ENCODE data around the gene ZNF80.

ZNF80 gene

DNA sequence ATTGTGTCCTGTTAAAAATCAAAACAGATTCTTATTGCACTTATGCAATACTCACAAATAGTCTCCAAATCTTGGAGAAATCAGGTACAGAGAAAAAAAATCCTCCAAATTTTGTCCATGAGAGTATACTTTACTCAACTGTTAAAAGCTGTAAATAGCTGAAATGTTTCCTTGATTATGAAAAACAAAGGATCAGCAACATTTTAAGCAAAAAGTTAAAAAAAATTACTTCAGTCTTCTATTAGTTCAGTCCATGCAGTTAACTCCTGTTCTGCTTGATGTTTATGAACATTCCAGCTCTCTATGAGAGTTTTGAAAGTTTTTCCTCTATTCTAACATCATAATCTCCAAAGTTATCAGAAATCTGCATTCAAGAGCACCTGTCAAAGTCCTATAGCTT lies 22.8 kb upstream of the ZNF80 start:
- no peaks in the 10 kb centered on the region for H3K27me3 ChIP-seq (ENCODE audit: control insufficient read depth, low read length)
- H3K9me3 ChIP-seq (ENCODE audit: control insufficient read depth, insufficient read depth, low read length), result no peaks in the 10 kb centered on the region
- no peak overlapping the region for H3K4me3 ChIP-seq (ENCODE audit: low read length)
- H3K4me2 ChIP-seq (ENCODE audit: low read length), result no peak overlapping the region
- no peaks in the 10 kb centered on the region for H3K9me2 ChIP-seq (replicated peaks; ENCODE audit: control insufficient read depth, low read length)
- H4K20me1 ChIP-seq (ENCODE audit: control insufficient read depth, insufficient read depth, low read depth, low read length), result no peaks in the 10 kb centered on the region
- H3K4me1 ChIP-seq (ENCODE audit: control insufficient read depth, low read length), result no peaks in the 10 kb centered on the region
- TF ChIP-seq EZH2phosphoT487 (IDR thresholded peaks at IDR 0.05; ENCODE audit: borderline replicate concordance, low read length), result no peak
- TF ChIP-seq, protein P1, sequence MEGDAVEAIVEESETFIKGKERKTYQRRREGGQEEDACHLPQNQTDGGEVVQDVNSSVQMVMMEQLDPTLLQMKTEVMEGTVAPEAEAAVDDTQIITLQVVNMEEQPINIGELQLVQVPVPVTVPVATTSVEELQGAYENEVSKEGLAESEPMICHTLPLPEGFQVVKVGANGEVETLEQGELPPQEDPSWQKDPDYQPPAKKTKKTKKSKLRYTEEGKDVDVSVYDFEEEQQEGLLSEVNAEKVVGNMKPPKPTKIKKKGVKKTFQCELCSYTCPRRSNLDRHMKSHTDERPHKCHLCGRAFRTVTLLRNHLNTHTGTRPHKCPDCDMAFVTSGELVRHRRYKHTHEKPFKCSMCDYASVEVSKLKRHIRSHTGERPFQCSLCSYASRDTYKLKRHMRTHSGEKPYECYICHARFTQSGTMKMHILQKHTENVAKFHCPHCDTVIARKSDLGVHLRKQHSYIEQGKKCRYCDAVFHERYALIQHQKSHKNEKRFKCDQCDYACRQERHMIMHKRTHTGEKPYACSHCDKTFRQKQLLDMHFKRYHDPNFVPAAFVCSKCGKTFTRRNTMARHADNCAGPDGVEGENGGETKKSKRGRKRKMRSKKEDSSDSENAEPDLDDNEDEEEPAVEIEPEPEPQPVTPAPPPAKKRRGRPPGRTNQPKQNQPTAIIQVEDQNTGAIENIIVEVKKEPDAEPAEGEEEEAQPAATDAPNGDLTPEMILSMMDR (IDR thresholded peaks at IDR 0.05; ENCODE audit: low read depth, low read length, poor library complexity, severe bottlenecking), result no peak
- H3K79me2 ChIP-seq (ENCODE audit: control insufficient read depth, low read length), result no peaks in the 10 kb centered on the region
- H3K27ac ChIP-seq (ENCODE audit: low read depth, low read length), result no peak overlapping the region
- no peaks in the 10 kb centered on the region for H3F3A ChIP-seq (ENCODE audit: control insufficient read depth, insufficient read depth)
- no peaks in the 10 kb centered on the region for H3K36me3 ChIP-seq (ENCODE audit: control insufficient read depth, low read length)

DNA sequence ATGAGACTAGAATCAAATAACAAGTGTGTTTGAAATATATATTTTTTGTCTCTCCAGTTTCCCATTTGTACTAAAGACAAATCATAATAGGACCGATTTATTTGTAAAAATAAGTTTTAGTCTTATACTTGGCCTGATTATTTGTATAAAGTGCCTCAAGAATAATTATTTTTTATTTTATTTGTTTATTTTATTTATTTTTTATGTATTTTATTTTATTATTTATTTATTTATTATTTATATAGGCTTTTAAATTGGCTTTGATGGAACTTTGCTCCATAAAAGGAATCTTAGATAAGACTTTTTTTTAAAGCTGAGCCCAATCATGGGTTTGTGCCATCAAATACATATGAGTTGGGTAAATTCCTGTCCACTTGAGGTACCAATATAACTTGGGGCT lies 22.2 kb upstream of the ZNF80 start:
- Histone ChIP-seq H3K4me1 (ENCODE audit: control insufficient read depth, low read length) (no peaks in the 10 kb centered on the region), H3K9me2 (replicated peaks; ENCODE audit: control insufficient read depth, low read length) (no peaks in the 10 kb centered on the region), H3K79me2 (ENCODE audit: control insufficient read depth, low read length) (no peaks in the 10 kb centered on the region), H3F3A (ENCODE audit: control insufficient read depth, insufficient read depth) (no peaks in the 10 kb centered on the region), H4K20me1 (ENCODE audit: control insufficient read depth, insufficient read depth, low read depth, low read length) (no peaks in the 10 kb centered on the region), H3K4me2 (ENCODE audit: low read length) (no peak overlapping the region), H3K4me3 (ENCODE audit: low read length) (no peak overlapping the region), H3K9me3 (ENCODE audit: control insufficient read depth, insufficient read depth, low read length) (no peaks in the 10 kb centered on the region), H3K27me3 (ENCODE audit: control insufficient read depth, low read length) (no peaks in the 10 kb centered on the region), H3K36me3 (ENCODE audit: control insufficient read depth, low read length) (no peaks in the 10 kb centered on the region), H3K27ac (ENCODE audit: low read depth, low read length) (no peak overlapping the region)
- TF ChIP-seq, protein P1 (IDR thresholded peaks at IDR 0.05; ENCODE audit: low read depth, low read length, poor library complexity, severe bottlenecking), result no peak

DNA sequence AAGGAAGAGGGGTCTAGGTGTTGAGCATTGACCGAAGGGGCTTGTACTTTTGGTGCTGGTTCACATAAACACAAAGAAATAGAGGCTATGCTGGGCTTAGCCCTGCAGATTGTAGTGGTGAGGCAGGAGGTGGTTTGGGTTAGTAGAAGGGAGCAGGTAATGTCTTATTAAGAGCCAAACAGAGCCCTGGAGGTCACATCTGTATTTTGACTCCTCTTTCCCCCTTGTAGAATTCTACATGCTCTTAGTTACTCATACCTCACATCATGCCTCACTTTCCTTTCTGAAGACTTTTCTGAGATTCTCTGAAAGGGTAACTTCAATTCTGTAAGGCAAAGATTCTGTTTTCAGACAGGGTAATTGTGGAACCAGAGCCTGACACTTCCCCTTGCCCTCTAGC lies 16.1 kb upstream of the ZNF80 start:
- TF ChIP-seq, protein P1 (IDR thresholded peaks at IDR 0.05; ENCODE audit: low read depth, low read length, poor library complexity, severe bottlenecking), result no peak
- TF ChIP-seq EZH2phosphoT487 (IDR thresholded peaks at IDR 0.05; ENCODE audit: borderline replicate concordance, low read length), result no peak
- no peak overlapping the region for H3K4me2 ChIP-seq (ENCODE audit: low read length)

DNA sequence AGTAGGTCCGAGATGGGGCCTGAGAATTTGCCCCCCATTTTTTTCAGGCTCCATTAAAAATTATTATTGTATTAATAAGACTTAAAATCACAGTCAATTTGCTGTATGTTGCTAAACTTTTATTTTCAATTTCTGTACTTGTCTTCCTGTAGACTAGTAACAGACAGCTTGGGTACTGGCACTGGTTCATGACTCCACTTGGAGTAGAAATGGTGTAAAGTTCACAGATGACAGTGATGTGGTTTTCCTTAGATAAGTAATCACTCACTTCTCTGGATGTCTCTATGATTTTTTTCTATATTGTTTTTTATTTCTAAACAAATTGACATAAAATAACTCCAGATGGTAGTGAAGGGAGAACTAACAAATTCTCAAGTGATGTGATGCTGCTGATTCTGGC lies 15.6 kb upstream of the ZNF80 start:
- Histone ChIP-seq H3K9me2 (replicated peaks; ENCODE audit: control insufficient read depth, low read length) (no peaks in the 10 kb centered on the region), H4K20me1 (ENCODE audit: control insufficient read depth, insufficient read depth, low read depth, low read length) (no peaks in the 10 kb centered on the region), H3K27ac (ENCODE audit: low read depth, low read length) (no peak overlapping the region), H3K4me1 (ENCODE audit: control insufficient read depth, low read length) (no peaks in the 10 kb centered on the region), H3K27me3 (ENCODE audit: control insufficient read depth, low read length) (no peaks in the 10 kb centered on the region), H3F3A (ENCODE audit: control insufficient read depth, insufficient read depth) (no peaks in the 10 kb centered on the region), H3K36me3 (ENCODE audit: control insufficient read depth, low read length) (no peaks in the 10 kb centered on the region), H3K4me2 (ENCODE audit: low read length) (no peak overlapping the region), H3K79me2 (ENCODE audit: control insufficient read depth, low read length) (no peaks in the 10 kb centered on the region), H3K4me3 (ENCODE audit: low read length) (no peak overlapping the region), H3K9me3 (ENCODE audit: control insufficient read depth, insufficient read depth, low read length) (no peaks in the 10 kb centered on the region)
- TF ChIP-seq, protein P1 (IDR thresholded peaks at IDR 0.05; ENCODE audit: low read depth, low read length, poor library complexity, severe bottlenecking), result no peak
- TF ChIP-seq EZH2phosphoT487 (IDR thresholded peaks at IDR 0.05; ENCODE audit: borderline replicate concordance, low read length), result no peak

More for the DNA sequence above, 16.1 kb upstream of the ZNF80 start:
- no peaks in the 10 kb centered on the region for H4K20me1 ChIP-seq (ENCODE audit: control insufficient read depth, insufficient read depth, low read depth, low read length)
- H3K27ac ChIP-seq (ENCODE audit: low read depth, low read length), result no peak overlapping the region
- H3F3A ChIP-seq (ENCODE audit: control insufficient read depth, insufficient read depth), result no peaks in the 10 kb centered on the region
- H3K4me3 ChIP-seq (ENCODE audit: low read length), result no peak overlapping the region
- no peaks in the 10 kb centered on the region for H3K4me1 ChIP-seq (ENCODE audit: control insufficient read depth, low read length)
- no peaks in the 10 kb centered on the region for H3K79me2 ChIP-seq (ENCODE audit: control insufficient read depth, low read length)
- no peaks in the 10 kb centered on the region for H3K36me3 ChIP-seq (ENCODE audit: control insufficient read depth, low read length)
- no peaks in the 10 kb centered on the region for H3K9me3 ChIP-seq (ENCODE audit: control insufficient read depth, insufficient read depth, low read length)
- H3K27me3 ChIP-seq (ENCODE audit: control insufficient read depth, low read length), result no peaks in the 10 kb centered on the region
- H3K9me2 ChIP-seq (replicated peaks; ENCODE audit: control insufficient read depth, low read length), result no peaks in the 10 kb centered on the region
